ENCODE results near the gene FAM24B.

- TF ChIP-seq CTCF (IDR thresholded peaks at IDR 0.05; ENCODE audit: poor library complexity, severe bottlenecking): no peak
- no peak for TF ChIP-seq REST (IDR thresholded peaks at IDR 0.05; ENCODE audit: borderline replicate concordance)
- TF ChIP-seq EP300 (conservative IDR thresholded peaks at IDR 0.05; ENCODE audit: poor library complexity, severe bottlenecking): no peak
- TF ChIP-seq RAD21 (conservative IDR thresholded peaks at IDR 0.05): no peak
- no peak for TF ChIP-seq EZH2 (IDR thresholded peaks at IDR 0.05; ENCODE audit: borderline replicate concordance, insufficient read depth, low read length, poor library complexity, severe bottlenecking)
These were observed 22.5 kb downstream of the FAM24B start for GRCh38 chr10:122856902-122857301.

Data from neural cell (in vitro differentiated cells).